Naive thymus-derived CD4-positive, alpha-beta T cell (primary cell): ENCODE results near the gene PPIH. TPM values are rescaled to one million over a fixed set of nuclear protein-coding genes. Genes with fewer than 3 reads are reported as not detected.

Experiments used
- ATAC-seq: fragments of 150-1000 bp; cut with Tn5 transposase; 2 replicates; pipeline ENCODE4 v1.10.0; 2021; ENCODE audit warnings: mild to moderate bottlenecking, moderate library complexity
- CTCF ChIA-PET: fragments of 350-600 bp; sonication (Branson Sonifier 250); formaldehyde crosslinking; loops from one replicate; lab custom pipeline; 2021; ENCODE audit warnings: antibody characterized with exemption; lab: Charles Lee
- POLR2A ChIA-PET: fragments of 350-600 bp; sonication (Branson Sonifier 250); formaldehyde crosslinking; loops from one replicate; lab custom pipeline; 2021; ENCODE audit warnings: antibody characterized with exemption, inconsistent platforms; lab: Charles Lee
- DNase-seq, 9 donors: peaks; one replicate each; pipeline versions ENCODE4 v3.0.0 to v3.0.0-alpha.2; 2020 to 2022; ENCODE audit warnings: mixed read lengths in 1 of 9
- H3K27ac ChIP-seq: one replicate; pipeline ENCODE4 v1.7.0; 2013; ENCODE audit warnings: mild to moderate bottlenecking, low read depth, low read length, moderate library complexity
- H3K27me3 ChIP-seq, 2 donors: one replicate each; pipeline ENCODE4 v1.7.0; 2013; ENCODE audit warnings: low read length in 2 of 2, mild to moderate bottlenecking in 2 of 2, moderate library complexity in 2 of 2; ENCODE audit not compliant: control insufficient read depth in 2 of 2, insufficient read depth in 2 of 2
- H3K36me3 ChIP-seq, 3 experiments: 1 replicate in 2 of 3; 2 replicates in 1 of 3; pipeline ENCODE4 v1.7.0; 2013; ENCODE audit warnings: low read length in 3 of 3, mild to moderate bottlenecking in 3 of 3, moderate library complexity in 1 of 3; ENCODE audit not compliant: insufficient read depth in 3 of 3, control insufficient read depth in 2 of 3
- H3K4me1 ChIP-seq, 2 donors: one replicate each; pipeline ENCODE4 v1.7.0; 2013; ENCODE audit warnings: low read length in 2 of 2, mild to moderate bottlenecking in 2 of 2, moderate library complexity in 1 of 2; ENCODE audit not compliant: control insufficient read depth in 2 of 2, insufficient read depth in 2 of 2
- H3K4me3 ChIP-seq: 2 replicates; pipeline ENCODE4 v1.7.0; 2013; ENCODE audit warnings: mild to moderate bottlenecking, low read length
- H3K9me3 ChIP-seq, 3 experiments: 1 replicate in 2 of 3; 2 replicates in 1 of 3; pipeline ENCODE4 v1.7.0; 2013; ENCODE audit warnings: low read length in 3 of 3; ENCODE audit not compliant: control insufficient read depth in 2 of 3
- H3K27ac Mint-ChIP-seq, 9 donors: one replicate each; pipeline ENCODE4 v1.8.0; 2020 to 2022; ENCODE audit warnings: mixed read lengths in 9 of 9, mild to moderate bottlenecking in 8 of 9, moderate library complexity in 5 of 9, inconsistent platforms in 2 of 9
- H3K27me3 Mint-ChIP-seq, 5 donors: one replicate each; pipeline ENCODE4 v1.8.0; 2021 to 2022; ENCODE audit warnings: mixed read lengths in 5 of 5, mild to moderate bottlenecking in 1 of 5
- H3K36me3 Mint-ChIP-seq, 5 donors: one replicate each; pipeline ENCODE4 v1.8.0; 2020 to 2022; ENCODE audit warnings: mixed read lengths in 5 of 5, mild to moderate bottlenecking in 3 of 5, inconsistent platforms in 1 of 5
- H3K4me1 Mint-ChIP-seq, 7 donors: one replicate each; pipeline ENCODE4 v1.8.0; 2020 to 2022; ENCODE audit warnings: mixed read lengths in 7 of 7, mild to moderate bottlenecking in 3 of 7, inconsistent platforms in 1 of 7
- H3K4me3 Mint-ChIP-seq, 10 donors: one replicate each; pipeline ENCODE4 v1.8.0; 2020 to 2022; ENCODE audit warnings: mild to moderate bottlenecking in 10 of 10, mixed read lengths in 10 of 10, moderate library complexity in 6 of 10, inconsistent platforms in 2 of 10
- H3K9me3 Mint-ChIP-seq, 11 donors: one replicate each; pipeline ENCODE4 v1.8.0; 2020 to 2022; ENCODE audit warnings: mixed read lengths in 11 of 11, mild to moderate bottlenecking in 4 of 11, inconsistent platforms in 1 of 11, moderate library complexity in 1 of 11
- intact Hi-C, 2 donors: fragments of 100-400 bp; cut with micrococcal nuclease; formaldehyde crosslinking; loops; one replicate each; pipeline ENCODE4 v1.15.1; 2023
- polyA plus RNA-seq, 2 donors: library from polyadenylated mRNA; unstranded; fragments of 300-500 nt; fragmentation: Illumina TruSeq; gene quantifications; one replicate each; pipeline ENCODE4 v1.2.3, GENCODE V29; 2021
- total RNA-seq, 6 experiments: library from RNA in 5 of 6; stranded (reverse) in 5 of 6; gene quantifications; 1 replicate in 5 of 6; 2 replicates in 1 of 6; pipeline ENCODE4 v1.2.3 and lab custom pipeline; 2021 to 2026

PPIH gene
- total and polyA plus RNA-seq, 7 experiments from 2014 or later: 28.0 to 79.7 (median 42.3) TPM

GRCh38 chr1:42639116-42639515 is 19.1 kb upstream of the PPIH start:
- intact Hi-C loops: no loop called here
- ChIA-PET CTCF (interaction anchor here (1.3 kb wide), 1 partner anchor 19 kb away, joined by 4 read pairs; no protein-coding TSS in a partner anchor), POLR2A (interaction anchor here (0.5 to 1.3 kb wide), 4 partner anchors 10 to 1013 kb away, joined by 3 to 5 read pairs (median 4); no protein-coding TSS in a partner anchor)
- H3K9me3 ChIP-seq: no peaks in the 10 kb centered on the region
- Mint-ChIP-seq H3K9me3 (no peaks in the 10 kb centered on the region), H3K27ac (no peak overlapping the region), H3K36me3 (peaks cover 0 to 10% (median 5%) of the 10 kb centered on the region in 5 donors), H3K4me3 (no peak overlapping the region), H3K27me3 (peaks cover 0 to 4% (median 0%) of the 10 kb centered on the region in 5 donors), H3K4me1 (no peaks in the 10 kb centered on the region)
- H3K36me3 ChIP-seq: no peaks in the 10 kb centered on the region
- DNase-seq (no peak), ATAC-seq (no peak)
- H3K4me1 ChIP-seq: no peaks in the 10 kb centered on the region
- no peak overlapping the region for H3K4me3 ChIP-seq
- H3K27me3 ChIP-seq: no peaks in the 10 kb centered on the region
- H3K27ac ChIP-seq: no peak overlapping the region

GRCh38 chr1:42646056-42646455 is 12.2 kb upstream of the PPIH start:
- ChIA-PET CTCF (no interaction called here), POLR2A (no interaction called here)
- intact Hi-C loops: no loop called here
- H3K4me1 ChIP-seq: no peaks in the 10 kb centered on the region
- Mint-ChIP-seq H3K4me3 (no peak overlapping the region), H3K36me3 (peaks cover 3 to 28% (median 27%) of the 10 kb centered on the region in 5 donors), H3K9me3 (peaks cover 0 to 20% (median 9%) of the 10 kb centered on the region in 11 donors), H3K4me1 (no peaks in the 10 kb centered on the region), H3K27me3 (peaks cover 0 to 14% (median 0%) of the 10 kb centered on the region in 5 donors), H3K27ac (no peak overlapping the region)
- no peak for DNase-seq
- no peaks in the 10 kb centered on the region for H3K36me3 ChIP-seq
- H3K27ac ChIP-seq: no peak overlapping the region
- no peaks in the 10 kb centered on the region for H3K9me3 ChIP-seq
- H3K27me3 ChIP-seq: no peaks in the 10 kb centered on the region
- H3K4me3 ChIP-seq: no peak overlapping the region
- no peak for ATAC-seq

DNA sequence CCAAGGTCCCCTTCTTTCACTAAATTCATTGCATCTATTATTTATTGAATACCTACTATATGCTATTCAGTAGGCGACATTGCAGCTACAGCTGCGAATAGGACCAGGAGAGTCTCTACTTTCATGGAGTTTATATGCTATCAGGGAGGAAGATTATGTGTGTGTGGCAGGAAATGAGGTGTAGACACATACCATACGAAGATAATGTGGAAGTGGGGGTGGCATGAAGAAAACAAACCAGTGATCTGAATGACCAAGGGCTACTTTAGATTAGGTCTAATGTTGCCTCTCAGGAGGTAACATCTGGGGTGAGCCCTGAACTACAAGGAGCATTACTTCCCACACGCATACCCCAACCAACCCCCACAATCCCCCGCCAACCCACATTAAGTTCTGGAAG is 1.0 kb upstream of the PPIH start:
- peaks cover 0 to 7% (median 0%) of the 10 kb centered on the region in 5 donors for H3K27me3 Mint-ChIP-seq
- peaks cover 0 to 8% (median 0%) of the 10 kb centered on the region in 3 experiments for H3K36me3 ChIP-seq
- H3K4me3 ChIP-seq: peak overlapping the region; percentile 90
- H3K4me1 ChIP-seq: peaks cover 17 to 22% of the 10 kb centered on the region in 2 donors
- H3K36me3 Mint-ChIP-seq: peaks cover 7 to 18% (median 11%) of the 10 kb centered on the region in 5 donors
- DNase-seq: peak in 1 of 9 donors; percentile 8
- peaks cover 20 to 48% (median 44%) of the 10 kb centered on the region in 7 donors for H3K4me1 Mint-ChIP-seq
- peak overlapping the region; percentile 75 for H3K27ac ChIP-seq
- intact Hi-C loops: loop anchor here in 1 of 2 donors (5.0 kb wide), 1 partner anchor 320 kb away; the partner anchor contains the start of gene FOXJ3
- POLR2A ChIA-PET: interaction anchor here (0.6 to 4.4 kb wide), 8 partner anchors 12 to 189 kb away, joined by 3 to 85 read pairs (median 6); partner anchors contain the start of genes C1orf50, P3H1, YBX1 and ZNF691
- H3K27me3 ChIP-seq: no peaks in the 10 kb centered on the region
- H3K9me3 ChIP-seq: no peaks in the 10 kb centered on the region
- peak overlapping the region; percentile 94 to 99 (median 99) for H3K4me3 Mint-ChIP-seq
- peak overlapping the region; percentile 84 to 98 (median 91) for H3K27ac Mint-ChIP-seq
- peaks cover 0 to 1% (median 0%) of the 10 kb centered on the region in 11 donors for H3K9me3 Mint-ChIP-seq
- CTCF ChIA-PET: interaction anchor here (0.8 to 1.6 kb wide), 3 partner anchors 18 to 26 kb away, joined by 4 to 6 read pairs (median 4); no protein-coding TSS in a partner anchor
- no peak for ATAC-seq

DNA sequence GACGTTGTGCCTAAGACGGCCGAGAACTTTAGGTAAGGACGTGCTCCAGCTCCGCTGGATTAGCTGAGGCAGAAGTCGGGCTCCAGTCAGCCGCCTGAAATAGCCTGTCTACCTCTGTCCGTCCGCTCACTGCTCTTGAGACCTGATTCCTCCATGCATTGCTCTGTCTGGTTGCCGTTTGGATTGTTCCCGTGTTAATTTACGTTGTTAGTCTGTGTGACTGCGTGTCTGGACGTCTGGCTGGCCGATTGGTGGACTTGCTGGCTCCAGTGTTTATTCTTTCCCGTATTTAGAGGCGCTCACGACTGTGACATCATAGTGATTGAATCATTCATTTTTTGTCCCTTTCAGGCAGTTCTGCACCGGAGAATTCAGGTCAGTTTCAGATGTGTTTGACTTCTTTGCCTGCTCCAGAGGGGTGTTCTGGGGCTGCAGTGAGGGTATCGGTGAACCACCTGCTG is 684 bp downstream of the PPIH start:
- Mint-ChIP-seq H3K27ac (peak overlapping the region; percentile 84 to 98 (median 96)), H3K36me3 (peaks cover 7 to 24% (median 15%) of the 10 kb centered on the region in 5 donors), H3K9me3 (peaks cover 0 to 1% (median 0%) of the 10 kb centered on the region in 11 donors), H3K4me1 (peaks cover 20 to 48% (median 44%) of the 10 kb centered on the region in 7 donors), H3K27me3 (peaks cover 0 to 3% (median 0%) of the 10 kb centered on the region in 5 donors), H3K4me3 (peak overlapping the region; percentile 94 to 99 (median 99))
- Histone ChIP-seq H3K4me1 (peaks cover 17 to 22% of the 10 kb centered on the region in 2 donors), H3K27me3 (no peaks in the 10 kb centered on the region), H3K4me3 (peak overlapping the region; percentile 90), H3K36me3 (peaks cover 0 to 15% (median 4%) of the 10 kb centered on the region in 3 experiments), H3K27ac (peak overlapping the region; percentile 75), H3K9me3 (no peaks in the 10 kb centered on the region)
- no peak for DNase-seq
- intact Hi-C loops: loop anchor here (1.0 to 5.0 kb wide), 9 partner anchors 23 to 513 kb away; partner anchors contain the start of genes C1orf50 (in 2 of the 2), CCDC30 (in 2 of the 2), CFAP57 (in 2 of the 2) and EBNA1BP2 (in 2 of the 2)
- no peak for ATAC-seq
- ChIA-PET POLR2A (interaction anchor here (0.7 to 4.4 kb wide), 5 partner anchors 14 to 202 kb away, joined by 3 to 85 read pairs (median 6); partner anchors contain the start of gene YBX1), CTCF (no interaction called here)

GRCh38 chr1:42660907-42661500 is 2.8 kb downstream of the PPIH start:
- ChIA-PET POLR2A (interaction anchor here (1.7 to 1.8 kb wide), 2 partner anchors 20 to 22 kb away, joined by 4 to 6 read pairs; partner anchors contain the start of gene YBX1), CTCF (no interaction called here)
- no peak overlapping the region for H3K27ac ChIP-seq
- Mint-ChIP-seq H3K9me3 (peaks cover 0 to 1% (median 0%) of the 10 kb centered on the region in 11 donors), H3K27me3 (peaks cover 0 to under 1% (median 0%) of the 10 kb centered on the region in 5 donors), H3K4me1 (peaks cover 20 to 48% (median 44%) of the 10 kb centered on the region in 7 donors), H3K36me3 (peaks cover 7 to 34% (median 21%) of the 10 kb centered on the region in 5 donors), H3K4me3 (peak overlapping the region in 5 of 10 donors; percentile 18 to 71 (median 47)), H3K27ac (peak overlapping the region in 3 of 9 donors; percentile 17 to 88 (median 25))
- H3K4me3 ChIP-seq: no peak overlapping the region
- ATAC-seq: no peak
- no peaks in the 10 kb centered on the region for H3K9me3 ChIP-seq
- H3K4me1 ChIP-seq: peaks cover 17 to 22% of the 10 kb centered on the region in 2 donors
- intact Hi-C loops: loop anchor here in 1 of 2 donors (1.0 kb wide), 1 partner anchor 185 kb away; the partner anchor contains the start of gene ZNF691
- H3K27me3 ChIP-seq: no peaks in the 10 kb centered on the region
- no peak for DNase-seq
- peaks cover 5 to 36% (median 14%) of the 10 kb centered on the region in 3 experiments for H3K36me3 ChIP-seq

DNA sequence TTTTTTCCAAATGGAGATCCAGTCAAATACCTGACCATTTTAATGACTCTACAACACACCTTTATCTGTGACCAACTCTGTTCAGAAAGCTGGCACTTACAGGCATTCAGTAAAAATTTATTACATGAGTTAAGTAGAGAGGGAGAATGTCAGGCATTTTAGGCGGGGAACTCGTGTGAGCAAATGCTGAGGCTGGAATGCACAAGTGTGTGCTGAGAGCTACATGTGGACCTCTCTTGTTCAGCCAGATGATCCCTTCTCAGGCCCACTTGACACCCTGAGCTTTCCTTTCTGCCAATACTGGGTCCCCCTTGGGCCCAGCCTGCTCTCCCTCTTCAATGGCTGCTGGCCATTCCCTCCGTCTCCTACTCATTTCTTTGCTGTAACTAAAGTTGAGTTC is 11.7 kb downstream of the PPIH start:
- ChIA-PET CTCF (interaction anchor here (0.7 kb wide), 1 partner anchor 12 kb away, joined by 3 read pairs; the partner anchor contains the start of gene YBX1), POLR2A (interaction anchor here (0.7 to 1.2 kb wide), 2 partner anchors 8 to 13 kb away, joined by 3 to 5 read pairs; partner anchors contain the start of gene YBX1)
- Mint-ChIP-seq H3K9me3 (no peaks in the 10 kb centered on the region), H3K27me3 (no peaks in the 10 kb centered on the region), H3K36me3 (peaks cover 10 to 53% (median 23%) of the 10 kb centered on the region in 5 donors), H3K4me1 (peaks cover 0 to 7% (median 5%) of the 10 kb centered on the region in 7 donors), H3K27ac (no peak overlapping the region), H3K4me3 (no peak overlapping the region)
- Histone ChIP-seq H3K4me1 (no peaks in the 10 kb centered on the region), H3K27ac (no peak overlapping the region), H3K36me3 (peaks cover 0 to 73% (median 15%) of the 10 kb centered on the region in 3 experiments), H3K9me3 (no peaks in the 10 kb centered on the region), H3K27me3 (no peaks in the 10 kb centered on the region), H3K4me3 (no peak overlapping the region)
- DNase-seq (no peak), ATAC-seq (no peak)
- intact Hi-C loops: no loop called here
